Lower leg skin (tissue), 4 donors: Measurements from ENCODE around the gene PLA1A. TPM values are rescaled to one million over a fixed set of nuclear protein-coding genes. Genes with fewer than 3 reads are reported as not detected.
"Not testable (repeated sequence)": the region's sequence is repeated elsewhere in the genome, so short reads cannot be mapped to it uniquely, and the experiment has no call there.

Experiments used
- DNase-seq, 2 donors: peaks; one replicate each; pipeline ENCODE4 v3.0.0-alpha.2; 2019; ENCODE audit warnings: low spot score in 2 of 2
- H3K4me3 ChIP-seq: fragments of 200-600 bp; sonication (generic); 2 replicates; pipeline ENCODE4 v1.5.1; 2017; ENCODE audit warnings: mild to moderate bottlenecking, low read depth; ENCODE audit not compliant: poor library complexity, severe bottlenecking
- CTCF ChIP-seq, 3 donors: fragments of 450-650 bp; IDR thresholded peaks; one replicate each; pipeline ENCODE4 v1.5.1; 2016; ENCODE audit warnings: antibody characterized with exemption in 3 of 3, mild to moderate bottlenecking in 3 of 3, moderate library complexity in 2 of 3
- POLR2A ChIP-seq, 2 donors: fragments of 450-650 bp; IDR thresholded peaks; one replicate each; pipeline ENCODE4 v1.6.1; 2016 to 2017; ENCODE audit warnings: antibody characterized with exemption in 2 of 2, mild to moderate bottlenecking in 1 of 2, moderate library complexity in 1 of 2
- WGBS, 2 donors: methylation state at CpG; one replicate each; pipeline ENCODE4 v1.1.5; 2018; 5-methylcytosine and 5-hydroxymethylcytosine counted together
- intact Hi-C: fragments of 100-400 bp; cut with DNase I; formaldehyde crosslinking; loops from one replicate; pipeline ENCODE4 v1.15.0; 2023; ENCODE audit warnings: low total_unique reads
- total RNA-seq, 4 donors: library from RNA; depleted of rRNA; stranded (reverse); fragments of >200 nt; gene quantifications; one replicate each; pipeline ENCODE4 v1.1.0, GENCODE V29; 2016

The PLA1A gene
- total RNA-seq, 4 donors from 2014 or later = 0.34 to 2.6 (median 0.82) TPM

DNA sequence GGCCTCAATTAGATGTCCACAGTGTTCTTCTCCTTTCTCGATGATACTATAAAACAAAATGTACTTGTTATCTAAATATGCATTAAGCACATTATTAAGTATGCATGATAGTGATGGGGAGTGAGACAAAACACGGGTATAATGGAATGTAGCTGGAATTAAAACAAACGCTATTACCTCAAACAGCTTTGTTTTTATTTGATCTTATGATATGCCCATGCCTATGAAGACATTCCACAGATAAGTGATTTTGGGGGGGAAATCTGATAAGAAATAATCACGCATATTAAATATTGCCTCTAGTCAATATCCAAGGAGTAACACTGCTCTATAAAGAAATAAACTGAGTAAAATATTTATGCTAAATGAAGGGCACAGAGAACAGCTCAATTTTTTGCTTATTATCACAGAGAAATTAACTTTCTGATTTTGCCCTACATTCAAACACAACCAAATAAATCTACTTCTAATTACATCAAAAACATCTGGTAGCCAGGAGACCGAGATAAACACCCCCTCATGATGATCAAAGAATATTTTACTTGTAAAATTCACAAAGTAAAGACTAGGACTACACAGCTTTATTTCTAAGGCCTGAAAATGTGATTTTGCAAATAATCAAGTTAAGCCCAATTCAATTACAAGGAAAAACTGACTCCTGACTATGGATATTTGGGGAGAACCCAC is 77.6 kb downstream of the PLA1A start:
- intact Hi-C loops = no loop called here
- TF ChIP-seq CTCF (IDR thresholded peaks at IDR 0.05) (no peak), POLR2A (IDR thresholded peaks at IDR 0.05) (no peak)
- H3K4me3 ChIP-seq = no peak overlapping the region

DNA sequence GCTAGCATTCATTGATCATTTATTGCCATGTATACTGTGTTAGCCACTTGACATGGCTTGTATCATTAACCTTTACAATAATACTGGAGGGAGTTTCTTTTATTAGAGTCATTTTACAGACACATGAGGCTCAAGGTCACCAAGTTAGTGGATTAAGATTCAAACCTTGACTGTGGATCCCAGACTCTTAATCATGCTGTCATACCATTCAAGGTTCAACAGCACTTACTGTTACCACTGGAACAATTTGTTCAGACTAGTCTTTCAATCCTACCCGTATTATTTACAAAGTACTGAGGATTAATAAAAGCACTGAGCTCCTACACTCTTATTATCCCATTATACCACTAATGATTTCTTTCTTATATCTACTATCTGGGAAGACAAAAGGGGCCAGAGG is 78.3 kb downstream of the PLA1A start:
- intact Hi-C loops = no loop called here
- TF ChIP-seq POLR2A (IDR thresholded peaks at IDR 0.05) = no peak
- TF ChIP-seq CTCF (IDR thresholded peaks at IDR 0.05) = no peak
- no peak overlapping the region for H3K4me3 ChIP-seq
- DNase-seq = no peak
- WGBS, 2 donors = 38 to 48% methylated on average over 1 of the region's 1 CpG

More for the DNA sequence above, 77.6 kb downstream of the PLA1A start:
- 78 to 82% methylated on average over 5 of the region's 5 CpGs for WGBS, 2 donors
- no peak for DNase-seq

DNA sequence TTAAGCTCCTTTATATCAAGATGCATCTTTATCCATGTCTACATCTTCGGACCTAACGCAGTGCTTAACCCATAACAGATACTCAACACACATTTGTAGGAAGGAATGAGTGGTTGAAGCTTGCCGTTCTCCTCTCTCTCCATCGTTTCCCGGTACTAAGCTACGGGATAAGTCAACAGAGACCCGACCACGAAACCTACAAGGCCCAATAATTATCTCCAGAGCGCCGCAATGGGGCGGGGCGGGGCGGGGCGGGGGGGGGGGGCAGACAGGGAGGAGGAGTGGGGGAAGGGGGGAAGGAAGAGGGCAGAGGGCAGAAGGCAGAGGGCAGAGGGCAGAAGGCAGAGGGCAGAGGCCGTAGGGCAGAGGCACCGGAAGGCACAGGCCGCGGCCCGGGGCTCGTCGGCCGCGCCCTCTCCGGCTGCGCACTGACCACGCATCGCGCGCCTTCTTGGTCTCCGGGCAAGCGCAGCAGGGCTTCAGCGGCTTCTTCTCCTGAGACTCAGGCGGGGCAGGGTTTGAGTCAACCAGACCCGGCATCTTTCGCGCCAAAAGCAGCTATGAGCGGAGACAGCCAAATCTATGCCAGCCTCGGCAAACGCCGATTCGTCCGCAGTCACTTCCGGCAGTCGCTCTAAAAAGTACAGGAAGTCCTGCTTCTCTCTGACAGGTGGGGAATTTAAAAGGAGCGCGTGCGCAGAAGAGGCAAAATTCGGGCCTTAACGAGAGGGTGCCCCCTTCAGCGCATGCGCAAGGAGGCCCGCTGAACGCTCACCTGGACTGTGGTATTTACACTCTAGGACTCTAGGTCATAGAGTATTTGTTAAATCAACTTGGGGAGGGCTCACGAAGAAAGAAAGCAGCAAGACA is 79.3 kb downstream of the PLA1A start, which contains the start of gene COX17:
Gene COX17, minus strand, starts transcription at position 636 of the 870 bp plus-strand sequence. Its CDS starts 96 bp downstream, at position 540.
- peak within 1 kb of the TSS; percentile 50 for H3K4me3 ChIP-seq
- TF ChIP-seq CTCF (IDR thresholded peaks at IDR 0.05) = no peak
- TF ChIP-seq POLR2A (IDR thresholded peaks at IDR 0.05) = no peak
- whole genome bisulfite sequencing, 2 donors = 0 to 1% methylated on average over 50 to 53 of the region's 54 CpGs
- DNase-seq = peak; percentile 94 to 98
- intact Hi-C loops = no loop called here

DNA sequence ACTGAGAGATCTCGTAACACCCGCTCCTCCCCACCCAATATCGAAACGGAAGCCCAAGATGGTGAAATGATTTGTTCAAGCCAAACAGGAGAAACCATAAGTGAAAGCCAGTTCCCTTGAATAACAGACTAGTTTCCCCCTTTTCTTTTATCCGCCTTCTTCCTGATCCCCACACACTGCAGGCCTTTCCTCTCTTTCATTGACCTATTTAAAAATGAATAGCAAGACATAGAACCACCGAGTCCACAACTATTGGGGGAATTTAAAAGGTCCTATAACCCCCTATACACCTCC is 79.9 kb downstream of the PLA1A start:
- 7 to 8% methylated on average over 6 of the region's 6 CpGs for WGBS, 2 donors
- no peak for TF ChIP-seq POLR2A (IDR thresholded peaks at IDR 0.05)
- TF ChIP-seq CTCF (IDR thresholded peaks at IDR 0.05) = no peak
- H3K4me3 ChIP-seq = peak overlapping the region; percentile 50
- DNase-seq = no peak
- intact Hi-C loops = no loop called here

DNA sequence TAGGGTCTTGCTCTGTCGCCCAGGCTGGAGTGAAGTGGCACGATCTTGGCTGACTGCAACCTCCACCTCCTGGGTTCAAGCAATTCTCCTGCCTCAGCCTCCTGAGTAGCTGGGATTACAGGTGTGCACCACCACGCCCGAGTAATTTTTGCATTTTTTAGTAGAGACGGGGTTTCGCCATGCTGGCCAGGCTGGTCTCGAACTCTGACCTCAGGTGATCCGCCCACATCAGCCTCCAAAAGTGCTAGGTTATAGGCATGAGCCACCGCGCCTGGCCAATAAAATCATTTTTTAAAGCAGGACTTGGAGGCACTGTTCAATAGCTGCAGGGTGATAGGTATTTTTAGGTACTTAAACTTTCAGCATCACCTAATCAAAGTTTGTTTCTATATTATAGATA is 80.5 kb downstream of the PLA1A start:
- H3K4me3 ChIP-seq, DNase-seq, intact Hi-C loops: not testable (repeated sequence)
- 98% methylated on average over 10 of the region's 10 CpGs for WGBS, 2 donors

Other genes with a start within 250 kb of the PLA1A start
- 10 to 100 TPM; 20.9 to 39.9 (median 29.9) TPM for gene TMEM39A, start 134.3 kb upstream of the PLA1A start, total RNA-seq
- 10 to 100 TPM in 3 of 4 donors, 1 to 10 TPM in 1; 9.9 to 17.5 (median 13.4) TPM for gene POGLUT1, start 128.9 kb upstream of the PLA1A start, total RNA-seq
- 10 to 100 TPM; 40.4 to 41.9 (median 40.5) TPM for gene TIMMDC1, start 99.3 kb upstream of the PLA1A start, total RNA-seq
- not detected for gene CD80, start 38.3 kb upstream of the PLA1A start, total RNA-seq
- gene ADPRH, start 18.4 kb upstream of the PLA1A start, total RNA-seq = 1 to 10 TPM; 1.1 to 3.6 (median 2.1) TPM
- gene POPDC2, start 62.7 kb downstream of the PLA1A start, total RNA-seq = 1 to 10 TPM in 3 of 4 donors, under 1 TPM in 1; 0.97 to 1.9 (median 1.3) TPM
- 10 to 100 TPM; 16.2 to 43.1 (median 29.9) TPM for gene COX17, start 79.5 kb downstream of the PLA1A start, total RNA-seq
- gene CFAP91, start 105.1 kb downstream of the PLA1A start, total RNA-seq = 1 to 10 TPM in 3 of 4 donors, under 1 TPM in 1; 0.91 to 5.1 (median 1.7) TPM
- gene NR1I2, start 184.2 kb downstream of the PLA1A start, total RNA-seq = not detected